ENCODE data around the gene ALDH1A2.
"Not testable (repeated sequence)": the region's sequence is repeated elsewhere in the genome, so short reads cannot be mapped to it uniquely, and the experiment has no call there.

The ALDH1A2 gene

GRCh38 chr15:58010983-58011382 is 54.5 kb downstream of the ALDH1A2 start:
- TF ChIP-seq, protein P1, sequence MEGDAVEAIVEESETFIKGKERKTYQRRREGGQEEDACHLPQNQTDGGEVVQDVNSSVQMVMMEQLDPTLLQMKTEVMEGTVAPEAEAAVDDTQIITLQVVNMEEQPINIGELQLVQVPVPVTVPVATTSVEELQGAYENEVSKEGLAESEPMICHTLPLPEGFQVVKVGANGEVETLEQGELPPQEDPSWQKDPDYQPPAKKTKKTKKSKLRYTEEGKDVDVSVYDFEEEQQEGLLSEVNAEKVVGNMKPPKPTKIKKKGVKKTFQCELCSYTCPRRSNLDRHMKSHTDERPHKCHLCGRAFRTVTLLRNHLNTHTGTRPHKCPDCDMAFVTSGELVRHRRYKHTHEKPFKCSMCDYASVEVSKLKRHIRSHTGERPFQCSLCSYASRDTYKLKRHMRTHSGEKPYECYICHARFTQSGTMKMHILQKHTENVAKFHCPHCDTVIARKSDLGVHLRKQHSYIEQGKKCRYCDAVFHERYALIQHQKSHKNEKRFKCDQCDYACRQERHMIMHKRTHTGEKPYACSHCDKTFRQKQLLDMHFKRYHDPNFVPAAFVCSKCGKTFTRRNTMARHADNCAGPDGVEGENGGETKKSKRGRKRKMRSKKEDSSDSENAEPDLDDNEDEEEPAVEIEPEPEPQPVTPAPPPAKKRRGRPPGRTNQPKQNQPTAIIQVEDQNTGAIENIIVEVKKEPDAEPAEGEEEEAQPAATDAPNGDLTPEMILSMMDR (IDR thresholded peaks at IDR 0.05; ENCODE audit: extremely low read depth, insufficient read depth, missing control alignments): no peak
- DNase-seq (ENCODE audit: low spot score): no peak
- in situ Hi-C loops (cut with MboI; ENCODE audit: low pct_unique_long_range_greater_than_20kb, low sequenced_read_pairs, unreplicated experiment): no loop called here

DNA sequence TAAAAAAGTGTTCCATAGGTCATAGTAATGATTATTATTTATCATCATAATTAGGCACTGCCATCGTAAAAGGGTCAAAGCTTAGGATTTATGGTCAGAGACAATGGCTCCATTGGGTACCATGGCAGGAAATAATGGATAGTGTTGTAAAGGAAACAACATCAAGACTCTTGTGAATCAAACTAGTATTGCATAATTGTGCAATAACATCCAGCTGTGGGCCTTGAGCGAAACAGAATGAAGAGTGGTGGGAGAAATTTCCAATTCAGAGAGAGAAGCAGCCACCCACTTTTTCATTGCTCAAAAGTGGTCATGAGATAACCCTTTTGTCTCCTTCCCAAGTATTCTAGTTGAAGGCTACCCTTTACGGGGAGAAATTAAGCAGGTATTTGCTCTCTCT is 61.7 kb downstream of the ALDH1A2 start:
- TF ChIP-seq, protein P1 (IDR thresholded peaks at IDR 0.05; ENCODE audit: extremely low read depth, insufficient read depth, missing control alignments): no peak
- no peak for DNase-seq (ENCODE audit: low spot score)

DNA sequence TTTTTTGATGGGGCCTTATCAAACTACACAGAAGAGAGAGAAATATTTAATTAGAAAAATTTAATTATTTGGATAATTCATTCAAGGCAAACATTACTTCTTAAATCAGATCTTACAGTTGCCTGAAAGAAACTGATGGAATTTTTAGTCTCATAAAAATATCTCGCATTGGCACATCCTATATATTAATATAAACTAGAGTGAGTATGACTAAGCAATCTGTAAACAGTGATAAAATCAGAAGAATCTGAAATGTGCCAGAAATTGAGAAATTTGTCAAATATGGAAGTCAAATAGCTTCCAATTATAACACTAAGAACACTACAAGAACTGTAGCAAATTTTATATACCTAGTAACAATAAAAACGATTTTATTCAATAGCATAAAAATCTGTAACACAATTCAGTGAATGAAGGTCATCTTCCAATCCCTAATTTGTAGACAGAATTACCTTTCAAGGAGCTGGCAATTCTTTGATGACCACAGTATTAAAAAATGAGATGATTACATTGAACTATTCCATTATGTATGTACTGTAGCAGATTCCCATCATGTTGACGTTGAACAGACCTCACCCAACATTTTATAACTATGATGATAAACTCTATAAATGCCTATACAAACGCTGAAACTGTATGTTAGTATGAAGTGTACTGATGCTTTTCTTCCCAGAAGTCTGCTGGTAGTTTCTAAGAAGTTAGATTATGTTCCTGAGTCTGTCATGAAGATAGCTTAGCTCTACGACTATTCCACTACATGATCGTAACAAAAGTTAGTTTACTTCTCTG is 63.0 kb downstream of the ALDH1A2 start:
- in situ Hi-C loops (cut with MboI; ENCODE audit: low pct_unique_long_range_greater_than_20kb, low sequenced_read_pairs, unreplicated experiment): no loop called here
- no peak for DNase-seq (ENCODE audit: low spot score)
- TF ChIP-seq, protein P1 (IDR thresholded peaks at IDR 0.05; ENCODE audit: extremely low read depth, insufficient read depth, missing control alignments): no peak

More for the DNA sequence above, 61.7 kb downstream of the ALDH1A2 start:
- in situ Hi-C loops (cut with MboI; ENCODE audit: low pct_unique_long_range_greater_than_20kb, low sequenced_read_pairs, unreplicated experiment): no loop called here

DNA sequence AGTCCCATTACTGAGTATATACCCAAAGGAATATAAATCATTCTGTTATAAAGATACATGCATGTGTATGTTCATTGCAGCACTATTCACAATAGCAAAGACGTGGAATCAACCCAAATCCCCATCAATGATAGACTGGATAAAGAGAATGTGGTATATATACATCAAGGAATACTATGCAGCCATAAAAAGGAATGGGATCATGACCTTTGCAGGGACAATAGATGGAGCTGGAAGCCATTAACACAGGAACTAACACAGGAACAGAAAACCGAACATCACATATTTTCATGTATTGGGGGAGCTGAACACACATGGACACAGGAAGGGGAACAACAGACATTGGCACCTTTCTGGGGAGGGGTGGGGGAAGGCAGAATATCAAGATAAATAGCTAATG is 65.8 kb downstream of the ALDH1A2 start:
- in situ Hi-C loops (cut with MboI; ENCODE audit: low pct_unique_long_range_greater_than_20kb, low sequenced_read_pairs, unreplicated experiment); DNase-seq (ENCODE audit: low spot score): not testable (repeated sequence)

DNA sequence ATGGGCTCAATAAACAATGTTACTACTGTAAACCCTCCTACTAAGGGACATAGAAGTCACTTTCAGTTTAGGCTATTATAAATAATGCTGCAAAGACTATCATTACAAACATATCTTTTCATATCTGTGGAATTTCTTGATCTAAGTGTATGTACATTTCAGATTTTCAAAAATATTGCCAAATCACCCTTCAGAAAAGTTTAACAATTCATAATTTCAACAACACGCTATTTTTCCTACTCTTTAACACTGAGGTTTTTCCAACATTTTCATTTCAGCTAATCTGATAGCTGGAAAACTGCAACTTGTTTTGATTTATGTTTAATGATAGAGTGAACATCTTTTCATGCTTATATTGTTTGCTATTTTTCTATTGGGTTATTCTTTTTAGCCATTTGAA is 69.0 kb downstream of the ALDH1A2 start:
- in situ Hi-C loops (cut with MboI; ENCODE audit: low pct_unique_long_range_greater_than_20kb, low sequenced_read_pairs, unreplicated experiment): no loop called here
- DNase-seq (ENCODE audit: low spot score): no peak
- TF ChIP-seq, protein P1 (IDR thresholded peaks at IDR 0.05; ENCODE audit: extremely low read depth, insufficient read depth, missing control alignments): no peak

DNA sequence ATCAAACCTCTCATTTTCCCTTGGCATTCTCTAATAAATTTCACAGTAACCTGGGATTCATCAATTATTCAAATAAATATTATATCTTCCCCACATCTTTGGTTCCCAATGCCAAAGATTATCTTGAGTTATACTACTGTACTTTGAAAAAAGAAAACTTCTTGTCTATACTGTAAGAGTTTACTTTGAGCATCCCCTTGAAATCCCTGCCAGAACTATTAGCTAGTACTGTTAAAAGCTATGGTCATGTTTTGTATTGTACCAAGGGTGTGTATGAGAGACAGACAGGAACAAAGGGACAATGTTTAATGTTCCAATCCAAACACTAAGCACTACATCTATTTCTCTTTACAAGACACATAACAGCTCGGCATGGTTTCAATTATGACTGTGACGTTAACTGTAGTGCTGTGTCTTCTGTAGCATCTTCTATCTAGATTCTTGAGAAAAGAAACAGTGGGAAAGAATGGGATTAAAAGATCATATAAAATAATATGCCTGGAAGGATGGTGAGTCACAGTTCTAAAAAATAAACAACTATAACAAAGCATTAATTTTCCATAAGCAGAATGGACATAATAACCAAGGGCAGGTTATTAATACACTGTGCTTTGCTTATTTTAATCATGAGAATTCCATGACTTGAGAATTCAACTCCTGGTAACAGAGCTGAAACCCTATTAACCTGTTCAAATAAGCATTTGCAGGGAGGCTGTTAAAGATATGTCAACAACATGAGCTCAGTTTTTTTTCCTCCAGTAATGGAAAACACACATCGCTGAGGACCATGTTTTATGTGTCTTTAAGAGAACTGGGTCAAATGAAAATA is 71.1 kb downstream of the ALDH1A2 start:
- TF ChIP-seq, protein P1 (IDR thresholded peaks at IDR 0.05; ENCODE audit: extremely low read depth, insufficient read depth, missing control alignments): no peak
- in situ Hi-C loops (cut with MboI; ENCODE audit: low pct_unique_long_range_greater_than_20kb, low sequenced_read_pairs, unreplicated experiment): no loop called here
- DNase-seq (ENCODE audit: low spot score): no peak
